IPS-15b (cell line): ENCODE data around the gene RBM46.

Experiments used
- H3K27me3 ChIP-seq: one replicate; pipeline ENCODE4 v1.6.1; 2013; ENCODE audit warnings: low read length; ENCODE audit not compliant: control insufficient read depth, insufficient read depth
- H3K36me3 ChIP-seq: one replicate; pipeline ENCODE4 v1.6.1; 2013; ENCODE audit warnings: low read length; ENCODE audit not compliant: control insufficient read depth, insufficient read depth
- H3K4me1 ChIP-seq: one replicate; pipeline ENCODE4 v1.6.1; 2013; ENCODE audit warnings: mild to moderate bottlenecking, low read length; ENCODE audit not compliant: control insufficient read depth, insufficient read depth
- H3K4me3 ChIP-seq: one replicate; pipeline ENCODE4 v1.5.1; 2013; ENCODE audit warnings: low read depth, low read length
- H3K9ac ChIP-seq: one replicate; pipeline ENCODE4 v1.6.1; 2013; ENCODE audit warnings: low read depth, mild to moderate bottlenecking, low read length
- H3K9me3 ChIP-seq: one replicate; pipeline ENCODE4 v1.6.1; 2013; ENCODE audit warnings: mild to moderate bottlenecking, low read length; ENCODE audit not compliant: control insufficient read depth, insufficient read depth

Gene RBM46

GRCh38 chr4:154781126-154781982 lies at the start of gene RBM46:
Gene RBM46 (plus strand): TSS chr4:154781272. CDS start chr4:154796753, 15,481 bp downstream.
- Histone ChIP-seq H3K9me3 (no peaks in the 10 kb centered on the region), H3K4me3 (peak within 1 kb of the TSS; percentile 1), H3K4me1 (no peaks in the 10 kb centered on the region), H3K27me3 (no peaks in the 10 kb centered on the region), H3K9ac (no peak within 1 kb of the TSS), H3K36me3 (no peaks in the 10 kb centered on the region)

GRCh38 chr4:154731756-154732155 lies 49.3 kb upstream of the RBM46 start:
- Histone ChIP-seq H3K36me3 (no peaks in the 10 kb centered on the region), H3K9ac (no peak overlapping the region), H3K4me3 (no peak overlapping the region), H3K4me1 (no peaks in the 10 kb centered on the region), H3K27me3 (no peaks in the 10 kb centered on the region), H3K9me3 (no peaks in the 10 kb centered on the region)

GRCh38 chr4:154732669-154733068 lies 48.4 kb upstream of the RBM46 start:
- Histone ChIP-seq H3K9ac (no peak overlapping the region), H3K4me1 (no peaks in the 10 kb centered on the region), H3K27me3 (no peaks in the 10 kb centered on the region), H3K4me3 (no peak overlapping the region), H3K9me3 (no peaks in the 10 kb centered on the region), H3K36me3 (no peaks in the 10 kb centered on the region)

- Histone ChIP-seq H3K4me3 (no peak overlapping the region), H3K36me3 (no peaks in the 10 kb centered on the region), H3K27me3 (peaks cover 17% of the 10 kb centered on the region)
These were observed 44.3 kb upstream of the RBM46 start for GRCh38 chr4:154736770-154737169.

GRCh38 chr4:154738426-154738825 lies 42.6 kb upstream of the RBM46 start:
- no peak overlapping the region for H3K9ac ChIP-seq
- H3K36me3 ChIP-seq: no peaks in the 10 kb centered on the region
- H3K27me3 ChIP-seq: peaks cover 22% of the 10 kb centered on the region
- no peaks in the 10 kb centered on the region for H3K9me3 ChIP-seq
- peaks cover 23% of the 10 kb centered on the region for H3K4me1 ChIP-seq
- H3K4me3 ChIP-seq: no peak overlapping the region

More at GRCh38 chr4:154736770-154737169, 44.3 kb upstream of the RBM46 start:
- H3K9ac ChIP-seq: no peak overlapping the region
- H3K4me1 ChIP-seq: peaks cover 23% of the 10 kb centered on the region
- H3K9me3 ChIP-seq: no peaks in the 10 kb centered on the region

- no peak overlapping the region for H3K9ac ChIP-seq
- H3K9me3 ChIP-seq: no peaks in the 10 kb centered on the region
- H3K4me1 ChIP-seq: peaks cover 23% of the 10 kb centered on the region
- H3K4me3 ChIP-seq: no peak overlapping the region
- no peaks in the 10 kb centered on the region for H3K36me3 ChIP-seq
- H3K27me3 ChIP-seq: peaks cover 22% of the 10 kb centered on the region
These were observed 42.0 kb upstream of the RBM46 start for GRCh38 chr4:154739111-154739510.

- H3K4me1 ChIP-seq: peaks cover 23% of the 10 kb centered on the region
- H3K36me3 ChIP-seq: no peaks in the 10 kb centered on the region
- H3K9ac ChIP-seq: no peak overlapping the region
- no peaks in the 10 kb centered on the region for H3K9me3 ChIP-seq
- peak overlapping the region; percentile 49 for H3K4me3 ChIP-seq
- peaks cover 31% of the 10 kb centered on the region for H3K27me3 ChIP-seq
These were observed 40.6 kb upstream of the RBM46 start for GRCh38 chr4:154740462-154740861.

GRCh38 chr4:154741131-154741665 lies 39.9 kb upstream of the RBM46 start:
- H3K4me1 ChIP-seq: peaks cover 23% of the 10 kb centered on the region
- H3K4me3 ChIP-seq: peak overlapping the region; percentile 49
- no peaks in the 10 kb centered on the region for H3K9me3 ChIP-seq
- H3K9ac ChIP-seq: no peak overlapping the region
- peaks cover 31% of the 10 kb centered on the region for H3K27me3 ChIP-seq
- no peaks in the 10 kb centered on the region for H3K36me3 ChIP-seq

- Histone ChIP-seq H3K9me3 (no peaks in the 10 kb centered on the region), H3K27me3 (peaks cover 31% of the 10 kb centered on the region), H3K9ac (peak overlapping the region; percentile 12), H3K4me1 (peaks cover 23% of the 10 kb centered on the region), H3K4me3 (peak overlapping the region; percentile 49), H3K36me3 (no peaks in the 10 kb centered on the region)
These were observed 38.9 kb upstream of the RBM46 start for GRCh38 chr4:154741922-154742850.

- Histone ChIP-seq H3K9me3 (no peaks in the 10 kb centered on the region), H3K9ac (peak within 1 kb of the TSS; percentile 56), H3K36me3 (no peaks in the 10 kb centered on the region), H3K27me3 (peaks cover 31% of the 10 kb centered on the region), H3K4me1 (peaks cover 18% of the 10 kb centered on the region), H3K4me3 (peak within 1 kb of the TSS; percentile 90)
These were observed 37.3 kb upstream of the RBM46 start, which contains the start of gene LRAT for GRCh38 chr4:154743683-154744340. Gene LRAT (plus strand): TSS chr4:154744000. CDS start chr4:154744327, 327 bp downstream.

- Histone ChIP-seq H3K36me3 (no peaks in the 10 kb centered on the region), H3K27me3 (peaks cover 31% of the 10 kb centered on the region), H3K9ac (peak overlapping the region; percentile 56), H3K4me3 (peak overlapping the region; percentile 90), H3K4me1 (peaks cover 14% of the 10 kb centered on the region), H3K9me3 (no peaks in the 10 kb centered on the region)
These were observed 36.6 kb upstream of the RBM46 start for GRCh38 chr4:154744341-154744926.
